ENCODE data around the gene RBM47.

The RBM47 gene

GRCh38 chr4:40402556-40402955, 227.1 kb downstream of the RBM47 start:
- no peak for TF ChIP-seq REST (IDR thresholded peaks at IDR 0.05; ENCODE audit: insufficient replicate concordance, low read depth)
- TF ChIP-seq SPI1 (IDR thresholded peaks at IDR 0.05; ENCODE audit: borderline replicate concordance, low read depth) = no peak
- TF ChIP-seq CTCF (IDR thresholded peaks at IDR 0.05; ENCODE audit: insufficient read depth, low read length) = no peak
- no peak for TF ChIP-seq GABPA (IDR thresholded peaks at IDR 0.05; ENCODE audit: low read depth)
- TF ChIP-seq POLR2AphosphoS5 (IDR thresholded peaks at IDR 0.05; ENCODE audit: low read depth) = no peak
- Histone ChIP-seq H3K27ac (replicated peaks) (no peak overlapping the region), H3K27me3 (ENCODE audit: insufficient read depth, poor library complexity, severe bottlenecking) (no peaks in the 10 kb centered on the region), H3K4me3 (replicated peaks; ENCODE audit: insufficient read depth, low read length) (no peak overlapping the region)
- no peak for DNase-seq (ENCODE audit: low read depth in 1 of 2, low spot score in 1 of 2)

- Histone ChIP-seq H3K27me3 (ENCODE audit: insufficient read depth, poor library complexity, severe bottlenecking) (no peaks in the 10 kb centered on the region), H3K4me3 (replicated peaks; ENCODE audit: insufficient read depth, low read length) (no peak overlapping the region), H3K27ac (replicated peaks) (no peak overlapping the region)
- TF ChIP-seq CTCF (IDR thresholded peaks at IDR 0.05; ENCODE audit: insufficient read depth, low read length) (no peak), GABPA (IDR thresholded peaks at IDR 0.05; ENCODE audit: low read depth) (no peak), SPI1 (IDR thresholded peaks at IDR 0.05; ENCODE audit: borderline replicate concordance, low read depth) (no peak), POLR2AphosphoS5 (IDR thresholded peaks at IDR 0.05; ENCODE audit: low read depth) (no peak), REST (IDR thresholded peaks at IDR 0.05; ENCODE audit: insufficient replicate concordance, low read depth) (no peak)
- DNase-seq (ENCODE audit: low read depth in 1 of 2, low spot score in 1 of 2) = no peak
These were observed 228.0 kb downstream of the RBM47 start for GRCh38 chr4:40401631-40402030.

- no peak overlapping the region for H3K27ac ChIP-seq (replicated peaks)
- no peaks in the 10 kb centered on the region for H3K27me3 ChIP-seq (ENCODE audit: insufficient read depth, poor library complexity, severe bottlenecking)
- no peak overlapping the region for H3K4me3 ChIP-seq (replicated peaks; ENCODE audit: insufficient read depth, low read length)
- TF ChIP-seq POLR2AphosphoS5 (IDR thresholded peaks at IDR 0.05; ENCODE audit: low read depth) (no peak), GABPA (IDR thresholded peaks at IDR 0.05; ENCODE audit: low read depth) (no peak), REST (IDR thresholded peaks at IDR 0.05; ENCODE audit: insufficient replicate concordance, low read depth) (no peak), CTCF (IDR thresholded peaks at IDR 0.05; ENCODE audit: insufficient read depth, low read length) (no peak), SPI1 (IDR thresholded peaks at IDR 0.05; ENCODE audit: borderline replicate concordance, low read depth) (no peak)
- DNase-seq (ENCODE audit: low read depth in 1 of 2, low spot score in 1 of 2) = no peak
These were observed 228.6 kb downstream of the RBM47 start for GRCh38 chr4:40401096-40401495.
